HG03520 (cell line): ENCODE data around the gene PTPRM.

Source experiments
- ATAC-seq: cut with Tn5 transposase; IDR thresholded peaks from one replicate; pipeline ENCODE4 v1.9.1; 2021; ENCODE audit warnings: mild to moderate bottlenecking, moderate library complexity; ENCODE audit not compliant: unreplicated experiment

The PTPRM gene

GRCh38 chr18:7978834-7979233 lies 411.7 kb downstream of the PTPRM start:
- ATAC-seq: no peak

- ATAC-seq: no peak
Measured at GRCh38 chr18:7979714-7980113, 412.6 kb downstream of the PTPRM start.

GRCh38 chr18:7980136-7980535 lies 413.0 kb downstream of the PTPRM start:
- ATAC-seq: no peak

GRCh38 chr18:7980656-7981055 lies 413.5 kb downstream of the PTPRM start:
- no peak for ATAC-seq

- no peak for ATAC-seq
Measured at GRCh38 chr18:7982216-7982615, 415.1 kb downstream of the PTPRM start.

- no peak for ATAC-seq
Measured at GRCh38 chr18:7987284-7987976, 420.3 kb downstream of the PTPRM start.

- ATAC-seq: no peak
Measured at GRCh38 chr18:7990670-7991069, 423.6 kb downstream of the PTPRM start.

GRCh38 chr18:8001711-8002301 lies 434.7 kb downstream of the PTPRM start:
- ATAC-seq: no peak

GRCh38 chr18:8003878-8004675 lies 437.0 kb downstream of the PTPRM start:
- ATAC-seq: no peak

- no peak for ATAC-seq
Measured at GRCh38 chr18:8004792-8005191, 437.7 kb downstream of the PTPRM start.

GRCh38 chr18:8005870-8006569 lies 438.9 kb downstream of the PTPRM start:
- no peak for ATAC-seq

GRCh38 chr18:8006979-8007378 lies 439.9 kb downstream of the PTPRM start:
- no peak for ATAC-seq

GRCh38 chr18:8008033-8008432 lies 440.9 kb downstream of the PTPRM start:
- ATAC-seq: no peak

GRCh38 chr18:8011361-8011760 lies 444.2 kb downstream of the PTPRM start:
- no peak for ATAC-seq

GRCh38 chr18:8011906-8012305 lies 444.8 kb downstream of the PTPRM start:
- no peak for ATAC-seq

GRCh38 chr18:8018701-8019331 lies 451.7 kb downstream of the PTPRM start:
- no peak for ATAC-seq

- no peak for ATAC-seq
Measured at GRCh38 chr18:8019600-8019999, 452.5 kb downstream of the PTPRM start.

GRCh38 chr18:8020132-8020846 lies 453.2 kb downstream of the PTPRM start:
- no peak for ATAC-seq

GRCh38 chr18:8029061-8029460 lies 461.9 kb downstream of the PTPRM start:
- no peak for ATAC-seq

GRCh38 chr18:8029731-8030130 lies 462.6 kb downstream of the PTPRM start:
- ATAC-seq: no peak
